ENCODE measurements around the gene SATB1.

- no peak for TF ChIP-seq EZH2 (IDR thresholded peaks at IDR 0.05; ENCODE audit: low read depth, unreplicated experiment)
- TF ChIP-seq CTCF (conservative IDR thresholded peaks at IDR 0.05; ENCODE audit: low read depth in 2 of 2): no peak
- no peak for TF ChIP-seq POLR2AphosphoS5 (IDR thresholded peaks at IDR 0.05; ENCODE audit: low read depth)
- TF ChIP-seq STAT1 (IDR thresholded peaks at IDR 0.05; ENCODE audit: unreplicated experiment): no peak
- TF ChIP-seq JUNB (IDR thresholded peaks at IDR 0.05; ENCODE audit: unreplicated experiment): no peak
- no peak for TF ChIP-seq CREB1 (CRISPR knock-in tag; IDR thresholded peaks at IDR 0.05; ENCODE audit: low read depth)
- TF ChIP-seq EZH2phosphoT487 (IDR thresholded peaks at IDR 0.05; ENCODE audit: unreplicated experiment): no peak
Measured at GRCh38 chr3:18439281-18439680, 14.1 kb upstream of the SATB1 start.
